WERI-Rb-1 (cell line): ENCODE measurements around the gene APOL5.
A peak's percentile ranks its signal among the peaks of the same experiment; 100 is the strongest.

Experiments used
- DNase-seq: peaks from one replicate; pipeline ENCODE4 v3.0.0-alpha.2; 2020
- H3K27ac ChIP-seq: fragments of 250-450 bp; sonication (Bioruptor Pico); 2 replicates; pipeline ENCODE4 v1.5.1; 2020; ENCODE audit warnings: mild to moderate bottlenecking, moderate library complexity
- H3K27me3 ChIP-seq: fragments of 250-450 bp; sonication (Bioruptor Pico); 2 replicates; pipeline ENCODE4 v1.5.1; 2021; ENCODE audit warnings: mild to moderate bottlenecking, low read depth, moderate library complexity; ENCODE audit not compliant: insufficient read depth, severe bottlenecking
- H3K36me3 ChIP-seq: fragments of 250-450 bp; sonication (Bioruptor Pico); 2 replicates; pipeline ENCODE4 v1.5.1; 2020; ENCODE audit warnings: mild to moderate bottlenecking, moderate library complexity
- H3K4me3 ChIP-seq: 2 replicates; pipeline ENCODE4 v1.5.1; 2011; ENCODE audit warnings: low read depth, mild to moderate bottlenecking, control low read depth, low read length
- H3K9me3 ChIP-seq: fragments of 250-450 bp; sonication (Bioruptor Pico); 2 replicates; pipeline ENCODE4 v1.5.1; 2021; ENCODE audit warnings: mild to moderate bottlenecking, moderate library complexity; ENCODE audit not compliant: severe bottlenecking
- TF ChIP-seq, protein P1 (sequence below): IDR thresholded peaks from 2 replicates; pipeline ENCODE4 v1.5.1; 2011; ENCODE audit warnings: low read depth, mild to moderate bottlenecking, control low read depth, inconsistent platforms, low read length

APOL5 gene

DNA sequence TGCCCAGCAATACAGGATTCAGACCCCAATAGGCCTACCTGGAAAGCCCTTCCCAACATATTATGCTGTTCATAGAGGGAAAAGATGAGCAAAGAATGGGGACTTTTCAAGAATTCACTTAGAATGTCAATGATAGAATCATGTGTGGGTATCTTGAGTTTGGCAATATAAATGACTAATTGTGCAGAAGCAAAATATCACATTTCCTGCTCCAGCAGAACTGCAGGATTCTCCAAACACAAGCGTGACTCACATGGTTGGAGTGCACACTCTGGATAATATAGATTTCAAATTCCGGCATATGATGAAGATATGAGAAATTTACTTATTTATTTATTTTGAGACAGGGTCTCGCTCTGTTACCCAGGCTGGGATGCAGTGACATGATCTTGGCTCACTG, 12.5 kb upstream of the APOL5 start:
- Histone ChIP-seq H3K4me3 (no peak overlapping the region), H3K27me3 (no peaks in the 10 kb centered on the region), H3K9me3 (no peaks in the 10 kb centered on the region), H3K36me3 (no peaks in the 10 kb centered on the region), H3K27ac (no peak overlapping the region)
- TF ChIP-seq, protein P1, sequence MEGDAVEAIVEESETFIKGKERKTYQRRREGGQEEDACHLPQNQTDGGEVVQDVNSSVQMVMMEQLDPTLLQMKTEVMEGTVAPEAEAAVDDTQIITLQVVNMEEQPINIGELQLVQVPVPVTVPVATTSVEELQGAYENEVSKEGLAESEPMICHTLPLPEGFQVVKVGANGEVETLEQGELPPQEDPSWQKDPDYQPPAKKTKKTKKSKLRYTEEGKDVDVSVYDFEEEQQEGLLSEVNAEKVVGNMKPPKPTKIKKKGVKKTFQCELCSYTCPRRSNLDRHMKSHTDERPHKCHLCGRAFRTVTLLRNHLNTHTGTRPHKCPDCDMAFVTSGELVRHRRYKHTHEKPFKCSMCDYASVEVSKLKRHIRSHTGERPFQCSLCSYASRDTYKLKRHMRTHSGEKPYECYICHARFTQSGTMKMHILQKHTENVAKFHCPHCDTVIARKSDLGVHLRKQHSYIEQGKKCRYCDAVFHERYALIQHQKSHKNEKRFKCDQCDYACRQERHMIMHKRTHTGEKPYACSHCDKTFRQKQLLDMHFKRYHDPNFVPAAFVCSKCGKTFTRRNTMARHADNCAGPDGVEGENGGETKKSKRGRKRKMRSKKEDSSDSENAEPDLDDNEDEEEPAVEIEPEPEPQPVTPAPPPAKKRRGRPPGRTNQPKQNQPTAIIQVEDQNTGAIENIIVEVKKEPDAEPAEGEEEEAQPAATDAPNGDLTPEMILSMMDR = no peak
- DNase-seq = no peak

DNA sequence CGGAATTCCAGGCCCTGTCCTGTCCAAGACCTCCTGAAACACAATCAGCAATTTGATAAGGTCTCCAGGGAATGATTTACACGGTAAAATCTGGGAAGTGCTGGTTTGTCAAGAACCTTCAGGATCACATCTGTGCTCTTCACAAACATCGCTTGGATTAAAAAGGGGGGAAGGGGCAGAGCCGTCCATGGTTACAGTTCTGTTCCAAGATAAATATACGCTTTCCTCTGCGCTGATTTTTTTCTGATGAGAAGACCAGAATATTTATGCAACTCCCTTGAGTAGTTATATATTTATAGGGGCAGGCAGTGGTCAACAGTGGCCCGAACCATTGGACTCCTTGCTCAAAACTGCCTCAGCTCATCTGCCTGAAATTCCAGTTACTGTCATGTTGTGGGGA, 9.2 kb upstream of the APOL5 start:
- Histone ChIP-seq H3K36me3 (no peaks in the 10 kb centered on the region), H3K9me3 (no peaks in the 10 kb centered on the region), H3K27me3 (no peaks in the 10 kb centered on the region), H3K27ac (no peak overlapping the region), H3K4me3 (no peak overlapping the region)
- TF ChIP-seq, protein P1 = no peak
- no peak for DNase-seq

DNA sequence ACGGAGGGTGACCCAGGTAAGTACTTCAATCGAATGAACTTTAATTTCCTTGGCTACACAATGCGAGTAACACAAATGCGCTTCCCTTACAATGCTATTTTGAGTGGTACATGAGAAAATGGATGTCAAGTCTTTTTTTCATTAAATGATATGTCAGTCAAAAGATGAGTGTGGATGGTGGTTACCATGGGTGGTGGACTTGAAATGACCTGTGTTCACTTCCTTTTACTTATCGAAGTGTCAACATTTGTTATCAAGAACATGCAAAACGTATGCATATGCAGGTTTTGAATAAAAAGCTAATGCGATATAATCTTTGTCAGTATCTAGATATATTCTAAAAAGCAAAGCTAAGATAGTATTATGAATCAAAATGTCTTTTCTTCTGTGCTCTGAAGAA, 8.8 kb upstream of the APOL5 start:
- no peak for DNase-seq
- TF ChIP-seq, protein P1 = no peak
- Histone ChIP-seq H3K9me3 (no peaks in the 10 kb centered on the region), H3K27me3 (no peaks in the 10 kb centered on the region), H3K36me3 (no peaks in the 10 kb centered on the region), H3K27ac (no peak overlapping the region), H3K4me3 (no peak overlapping the region)

DNA sequence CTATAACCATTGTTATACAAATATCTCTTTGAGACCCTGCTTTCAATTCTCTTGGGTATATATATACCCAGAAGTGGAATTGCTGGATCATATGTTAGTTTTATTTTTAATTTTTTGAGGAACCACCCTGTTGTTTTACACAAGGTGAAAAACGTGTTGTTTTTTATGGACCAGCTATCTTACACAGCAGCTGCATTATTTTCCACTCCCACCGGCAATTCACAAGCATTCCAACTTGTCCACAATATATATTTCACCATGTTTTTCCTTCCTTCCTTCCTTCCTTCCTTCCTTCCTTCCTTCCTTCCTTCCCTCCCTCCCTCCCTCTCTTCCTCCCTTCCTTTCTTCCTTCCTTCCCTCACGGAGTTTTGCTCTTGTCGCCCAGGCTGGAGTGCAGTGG, 6.3 kb upstream of the APOL5 start:
- Histone ChIP-seq H3K4me3 (no peak overlapping the region), H3K9me3 (no peaks in the 10 kb centered on the region), H3K27ac (no peak overlapping the region), H3K27me3 (no peaks in the 10 kb centered on the region), H3K36me3 (no peaks in the 10 kb centered on the region)
- TF ChIP-seq, protein P1 = no peak
- DNase-seq = no peak

DNA sequence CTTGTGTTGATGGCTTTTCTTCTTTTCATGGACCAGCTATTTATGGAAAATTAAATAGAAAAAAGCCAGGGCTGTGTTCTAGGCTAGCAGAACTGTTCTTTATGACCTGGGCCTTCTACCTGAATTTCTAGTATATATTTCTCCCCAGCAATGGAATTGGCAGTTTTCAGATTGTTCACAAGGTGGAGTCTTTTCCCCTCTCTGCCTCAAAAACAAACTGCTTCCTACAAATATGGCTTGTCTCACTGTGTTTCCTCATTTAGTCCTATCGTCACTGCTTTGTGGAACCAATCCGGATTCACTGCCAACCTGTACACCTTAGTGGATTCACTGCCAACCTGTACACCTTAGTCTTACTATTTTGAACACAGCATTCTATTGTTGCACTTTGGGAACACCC, 5.0 kb upstream of the APOL5 start:
- H3K9me3 ChIP-seq = no peaks in the 10 kb centered on the region
- TF ChIP-seq, protein P1 = peak; percentile 11; the same call in 1 of the 2 replicates
- no peak overlapping the region for H3K27ac ChIP-seq
- no peak for DNase-seq
- H3K4me3 ChIP-seq = no peak overlapping the region
- no peaks in the 10 kb centered on the region for H3K36me3 ChIP-seq
- H3K27me3 ChIP-seq = no peaks in the 10 kb centered on the region

DNA sequence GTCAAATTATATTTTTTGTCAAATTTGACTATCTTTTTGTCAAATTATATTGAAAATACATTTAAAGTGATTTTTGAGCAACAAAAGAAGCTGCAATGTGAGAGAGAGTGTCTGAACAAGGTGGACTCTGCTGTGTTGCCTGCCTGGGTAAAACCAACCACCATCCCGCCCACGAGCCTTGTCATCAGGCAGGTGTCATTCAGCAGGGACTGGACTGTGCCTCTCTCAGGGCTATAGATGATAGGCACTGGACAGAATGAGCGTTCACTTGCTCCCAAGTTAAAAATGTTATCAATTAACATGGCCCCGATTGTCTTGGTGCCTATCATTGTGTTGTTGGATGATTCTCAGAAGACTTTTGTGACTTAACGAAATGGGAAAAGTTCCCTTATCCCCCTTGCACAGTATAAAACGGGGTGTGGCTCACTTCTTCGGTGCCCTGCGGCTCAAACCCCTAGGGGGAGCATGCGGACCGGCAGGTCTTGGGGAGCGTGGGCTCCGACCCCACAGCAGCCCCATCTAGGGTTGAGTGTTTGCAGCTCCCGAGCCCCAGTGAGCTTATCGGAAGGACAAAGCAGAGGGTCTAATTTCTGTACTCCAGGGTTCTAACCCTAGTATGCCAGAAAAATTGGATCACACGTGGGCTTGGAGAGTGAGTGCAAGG, 1.7 kb downstream of the APOL5 start:
- no peak for DNase-seq
- TF ChIP-seq, protein P1 = no peak
- H3K27ac ChIP-seq = no peak overlapping the region
- no peaks in the 10 kb centered on the region for H3K36me3 ChIP-seq
- no peaks in the 10 kb centered on the region for H3K9me3 ChIP-seq
- H3K27me3 ChIP-seq = no peaks in the 10 kb centered on the region
- no peak overlapping the region for H3K4me3 ChIP-seq
